Lower lobe of right lung (tissue), 2 donors: ENCODE data around the gene EREG. TPM values are rescaled to one million over a fixed set of nuclear protein-coding genes. Genes with fewer than 3 reads are reported as not detected.

Experiments used
- ATAC-seq, 2 donors: fragments of 200-7000 bp; cut with Tn5 transposase; one replicate each; pipeline ENCODE4 v1.9.1; 2020 to 2022; ENCODE audit warnings: mild to moderate bottlenecking in 2 of 2, moderate library complexity in 2 of 2
- DNase-seq: peaks from one replicate; pipeline ENCODE4 v3.0.0-alpha.2; 2020
- H3K27ac ChIP-seq: fragments of 200-600 bp; one replicate; pipeline ENCODE4 v1.8.0; 2022
- H3K27me3 ChIP-seq: fragments of 200-600 bp; one replicate; pipeline ENCODE4 v1.8.0; 2022; ENCODE audit warnings: low read depth
- H3K36me3 ChIP-seq: fragments of 200-600 bp; one replicate; pipeline ENCODE4 v1.8.0; 2022; ENCODE audit warnings: mild to moderate bottlenecking
- H3K4me1 ChIP-seq: fragments of 200-600 bp; one replicate; pipeline ENCODE4 v1.8.0; 2022
- H3K4me3 ChIP-seq: fragments of 200-600 bp; one replicate; pipeline ENCODE4 v1.8.0; 2022; ENCODE audit warnings: mild to moderate bottlenecking
- H3K9me3 ChIP-seq: fragments of 200-600 bp; one replicate; pipeline ENCODE4 v1.8.0; 2022
- CTCF ChIP-seq: fragments of 200-600 bp; IDR thresholded peaks from one replicate; pipeline ENCODE4 v1.8.0; 2022; ENCODE audit warnings: antibody characterized with exemption, mild to moderate bottlenecking
- intact Hi-C: fragments of 100-400 bp; cut with DNase I; formaldehyde crosslinking; loops from one replicate; pipeline ENCODE4 v1.11.0; 2022
- total RNA-seq: library from RNA; stranded (reverse); fragmentation: NEBNext Ultra II Directional; extraction: Animal tissue kit (Norgen Biotek cat#: 25700); gene quantifications from one replicate; pipeline ENCODE4 v1.2.1, GENCODE V29; 2021
- donor health status: DM: no; HTN: yes; CAD: no; lungs with severe emphysema.

EREG gene
- total RNA-seq, 1 donor from 2014 or later = 1.1 TPM

GRCh38 chr4:74435296-74435695, 70.4 kb downstream of the EREG start:
- TF ChIP-seq CTCF = no peak
- intact Hi-C loops = no loop called here
- Histone ChIP-seq H3K9me3 (no peaks in the 10 kb centered on the region), H3K27ac (no peak overlapping the region), H3K4me1 (no peaks in the 10 kb centered on the region), H3K27me3 (no peaks in the 10 kb centered on the region), H3K36me3 (no peaks in the 10 kb centered on the region), H3K4me3 (no peak overlapping the region)
- DNase-seq = no peak
- no peak for ATAC-seq

GRCh38 chr4:74437866-74438265, 72.9 kb downstream of the EREG start:
- TF ChIP-seq CTCF = no peak
- H3K4me3 ChIP-seq = no peak overlapping the region

More at GRCh38 chr4:74437866-74438265, 72.9 kb downstream of the EREG start:
- intact Hi-C loops = no loop called here
- H3K4me1 ChIP-seq = no peaks in the 10 kb centered on the region
- no peak overlapping the region for H3K27ac ChIP-seq
- no peaks in the 10 kb centered on the region for H3K27me3 ChIP-seq
- no peaks in the 10 kb centered on the region for H3K9me3 ChIP-seq
- DNase-seq (no peak), ATAC-seq (no peak)
- H3K36me3 ChIP-seq = no peaks in the 10 kb centered on the region

Other genes starting within 250 kb of the EREG start
- 11.0 TPM for gene MTHFD2L, start 207.0 kb upstream of the EREG start, total RNA-seq
- gene EPGN, start 56.7 kb upstream of the EREG start, total RNA-seq = 2.5 TPM
- gene AREG, start 80.0 kb downstream of the EREG start, total RNA-seq = 7.8 TPM